ENCODE measurements around the gene FBN1. TPM values are rescaled to one million over a fixed set of nuclear protein-coding genes. Genes with fewer than 3 reads are reported as not detected.

The FBN1 gene
- total and polyA plus RNA-seq, 2 donors (not counting 3 experiments of a cell fraction or from before 2014, with no cell fraction given), result 107 to 111 TPM

- Histone ChIP-seq H4K20me1 (replicated peaks; ENCODE audit: control insufficient read depth, extremely low read depth, insufficient read depth, low read length) (no peaks in the 10 kb centered on the region), H3K4me1 (ENCODE audit: control insufficient read depth, extremely low read depth, insufficient read depth, low read length) (peaks cover 6% of the 10 kb centered on the region), H3K36me3 (ENCODE audit: control insufficient read depth in 2 of 2, extremely low read depth in 1 of 2, insufficient read depth in 2 of 2, low read length in 2 of 2) (peaks cover 0 to 9% of the 10 kb centered on the region in 2 experiments), H3K9me1 (replicated peaks; ENCODE audit: control insufficient read depth, extremely low read depth, insufficient read depth, low read length) (no peaks in the 10 kb centered on the region), H3K79me2 (ENCODE audit: control insufficient read depth, insufficient read depth, low read length) (no peaks in the 10 kb centered on the region), H3K9me3 (replicated peaks; ENCODE audit: control insufficient read depth, insufficient read depth, low read length) (no peaks in the 10 kb centered on the region), H3K27ac (ENCODE audit: insufficient read depth, low read depth, low read length) (no peak overlapping the region), H2AFZ (ENCODE audit: low read depth, low read length) (no peak overlapping the region), H3K4me2 (ENCODE audit: insufficient read depth, low read length) (no peak overlapping the region), H3K9ac (replicated peaks; ENCODE audit: extremely low read depth, insufficient read depth, low read length) (no peak overlapping the region), H3K27me3 (ENCODE audit: control insufficient read depth in 2 of 2, insufficient read depth in 2 of 2, low read length in 2 of 2) (no peaks in the 10 kb centered on the region), H3K4me3 (replicated peaks in 1 of 3; ENCODE audit: insufficient read depth in 1 of 3, low read depth in 1 of 3, low read length in 3 of 3) (no peak overlapping the region)
- dilution Hi-C loops (cut with MboI; ENCODE audit: extremely low pct_ligation_motif_present, low sequenced_read_pairs), result no loop called here
- FAIRE-seq (no peak), DNase-seq (ENCODE audit: low read depth, low spot score) (peak; percentile 4)
- CTCF ChIA-PET, result interaction anchor here (1.2 to 2.7 kb wide), 2 partner anchors 120 to 155 kb away, joined by 3 to 11 read pairs; no protein-coding TSS in a partner anchor
- TF ChIP-seq CTCF (IDR thresholded peaks at IDR 0.05; ENCODE audit: extremely low read depth in 1 of 2, insufficient read depth in 1 of 2, low read depth in 1 of 2, low read length in 2 of 2), result no peak
- no peak for TF ChIP-seq GATA2 (IDR thresholded peaks at IDR 0.05; ENCODE audit: insufficient read depth, insufficient read length, low read depth, low read length)
- TF ChIP-seq MAX (IDR thresholded peaks at IDR 0.05; ENCODE audit: insufficient read depth, insufficient read length), result no peak
- no peak for TF ChIP-seq POLR2A (IDR thresholded peaks at IDR 0.05; ENCODE audit: low read depth, low read length)
- no TSS peak for BruUV-seq (replicated peaks)
- intact Hi-C loops (cut with micrococcal nuclease), result no loop called here
- POLR2A ChIA-PET, result no interaction called here
Observed at GRCh38 chr15:48477795-48478360, 167.6 kb downstream of the FBN1 start.

Data from endothelial cell of umbilical vein (primary cell).